Motor neuron (in vitro differentiated cells): ENCODE measurements around the gene B4GALT6. TPM values are rescaled to one million over a fixed set of nuclear protein-coding genes. Genes with fewer than 3 reads are reported as not detected.

ENCODE experiments used
- ATAC-seq, 8 experiments: fragments of 200-7000 bp; cut with Tn5 transposase; replicated peaks in 6 of 8; 2 replicates each; pipeline ENCODE4 v1.8.0; 2021; ENCODE audit warnings: mild to moderate bottlenecking in 8 of 8, moderate library complexity in 8 of 8
- H3K27ac ChIP-seq, 2 donors: fragments of 250-450 bp; sonication (Bioruptor Pico); 2 replicates each; pipeline ENCODE4 v1.9.0; 2021; ENCODE audit warnings: antibody characterized with exemption in 2 of 2, mild to moderate bottlenecking in 2 of 2, moderate library complexity in 1 of 2
- H3K4me1 ChIP-seq, 2 donors: fragments of 250-450 bp; sonication (Bioruptor Pico); replicated peaks in 1 of 2; 2 replicates each; pipeline ENCODE4 v1.6.1; 2021; ENCODE audit warnings: antibody characterized with exemption in 2 of 2, mild to moderate bottlenecking in 2 of 2, moderate library complexity in 1 of 2
- H3K4me3 ChIP-seq, 5 donors: fragments of 250-450 bp; sonication (Bioruptor Pico); 2 replicates each; pipeline ENCODE4 v1.9.0; 2021; ENCODE audit warnings: antibody characterized with exemption in 5 of 5, mild to moderate bottlenecking in 5 of 5, moderate library complexity in 4 of 5
- WGBS, 10 experiments: fragments of 450-650 bp; shearing (Covaris generic); methylation state at CpG; one replicate each; pipeline ENCODE4 v1.0.0; 2022; 5-methylcytosine and 5-hydroxymethylcytosine counted together
- in situ Hi-C, 9 experiments: fragments of 400-800 bp; cut with MboI; loops; one replicate each; pipeline ENCODE4 v1.15.0; 2021; ENCODE audit warnings: low sequenced_read_pairs in 9 of 9, low pct_unique_long_range_greater_than_20kb in 2 of 9; ENCODE audit not compliant: unreplicated experiment in 9 of 9
- total RNA-seq, 8 experiments: library from RNA; unstranded; fragments of 300-600 nt; gene quantifications; 2 replicates each; pipeline versions ENCODE4 v1.2.3 to v1.2.4, GENCODE V29; 2022

The B4GALT6 gene
- total RNA-seq, 8 experiments from 2014 or later = 1.9 to 23.4 (median 10.6) TPM

DNA sequence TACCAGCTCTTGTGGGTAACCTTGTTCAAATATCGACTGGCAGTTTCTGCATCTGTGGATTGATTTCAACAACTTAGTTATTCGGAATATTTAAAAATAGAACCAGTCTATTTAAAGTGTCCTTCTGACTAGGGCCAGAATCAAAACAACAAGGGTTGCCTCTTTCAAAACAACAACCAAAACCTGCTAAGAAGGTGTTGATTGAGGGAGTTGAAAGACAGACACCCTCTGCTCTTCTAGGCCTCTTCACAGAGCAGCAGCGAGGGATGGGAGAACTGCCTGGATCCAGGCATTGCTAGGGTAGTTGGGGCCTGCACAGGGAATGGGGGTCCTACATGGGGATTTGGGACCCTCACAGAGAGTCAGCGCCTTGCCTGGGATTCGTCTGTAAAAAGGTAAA is 72.9 kb downstream of the B4GALT6 start:
- in situ Hi-C loops = no loop called here

DNA sequence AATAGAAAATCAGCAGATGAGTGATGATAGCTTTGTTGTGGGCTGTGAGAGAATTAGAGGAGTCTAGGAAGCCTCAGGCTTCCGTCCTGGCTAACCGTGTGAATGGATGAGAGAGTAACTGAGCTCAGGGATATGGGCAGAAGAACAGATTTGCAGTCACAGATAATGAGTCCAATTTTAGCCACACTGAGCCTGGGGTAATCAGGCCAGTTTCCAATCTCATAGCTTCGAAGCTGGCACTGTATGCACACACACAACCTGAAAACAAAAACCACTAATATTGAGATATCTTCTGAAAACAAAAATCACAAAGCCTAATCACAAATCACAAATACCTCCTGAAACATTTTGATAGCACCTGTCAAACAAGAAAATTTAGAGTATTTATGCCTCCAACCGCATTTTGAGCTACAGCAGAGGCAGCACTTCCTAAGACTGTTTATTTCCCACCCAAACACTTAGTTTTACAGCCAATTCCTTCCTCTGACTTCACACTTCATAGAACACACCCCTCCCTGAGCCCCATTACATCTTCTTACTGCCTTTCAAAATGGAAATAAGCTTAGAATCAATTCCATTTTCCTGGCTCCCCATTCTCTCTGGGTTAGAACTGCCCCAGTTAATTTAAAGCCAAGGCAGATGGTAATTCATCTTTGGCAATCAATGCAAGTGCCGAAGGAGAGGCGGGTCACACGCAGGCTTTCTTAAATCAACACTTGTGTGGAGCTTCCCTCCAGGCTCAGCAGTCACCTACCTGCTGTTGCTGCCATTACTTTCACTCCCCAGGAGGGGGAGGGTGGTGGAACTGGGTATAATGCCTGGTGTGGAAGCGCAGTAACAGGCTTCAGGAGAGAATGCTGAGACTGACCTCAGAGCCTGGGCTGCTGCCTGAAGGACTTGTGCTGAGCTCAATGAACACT is 73.8 kb downstream of the B4GALT6 start:
- no peak overlapping the region for H3K4me3 ChIP-seq
- peak overlapping the region in 1 of 2 donors; percentile 8 for H3K27ac ChIP-seq
- peaks cover 23 to 36% of the 10 kb centered on the region in 2 donors for H3K4me1 ChIP-seq
- WGBS, 10 experiments = 0 to 60% (median 19%) methylated on average over 1 to 7 of the region's 8 CpGs; no CpG with 5 or more reads in 1 of the 10 experiments
- in situ Hi-C loops = no loop called here
- ATAC-seq = peak; percentile 20 to 97 (median 92)

More for the DNA sequence above, 72.9 kb downstream of the B4GALT6 start:
- H3K4me3 ChIP-seq = no peak overlapping the region
- H3K27ac ChIP-seq = no peak overlapping the region
- peaks cover 23 to 30% of the 10 kb centered on the region in 2 donors for H3K4me1 ChIP-seq
- ATAC-seq = peak in 1 of 8 experiments; percentile 4
- WGBS, 10 experiments = 39 to 100% (median 83%) methylated on average over 1 to 5 of the region's 5 CpGs; no CpG with 5 or more reads in 1 of the 10 experiments

DNA sequence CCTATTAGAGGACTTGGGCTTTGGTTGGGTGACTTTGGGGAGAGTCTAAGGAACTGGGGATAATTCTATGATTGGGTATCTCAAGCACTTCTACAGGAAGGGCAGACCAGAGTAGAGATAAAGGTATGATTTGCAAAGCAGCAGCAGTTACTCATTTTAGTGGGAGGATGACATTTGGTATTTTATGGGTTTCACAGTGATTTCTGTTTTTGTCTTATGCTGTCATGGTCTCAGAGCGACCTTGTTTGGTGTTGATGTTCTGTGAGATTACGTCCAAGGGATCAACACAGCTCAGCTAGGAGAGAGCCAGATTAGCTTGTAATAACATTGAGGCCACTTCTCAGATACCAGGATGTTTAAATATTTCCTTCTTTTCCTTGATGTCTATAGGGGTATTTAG is 74.5 kb downstream of the B4GALT6 start:
- no peak overlapping the region for H3K4me3 ChIP-seq
- no peak for ATAC-seq
- in situ Hi-C loops = no loop called here
- peak overlapping the region in 1 of 2 donors; percentile 3 for H3K27ac ChIP-seq
- H3K4me1 ChIP-seq = peaks cover 23 to 36% of the 10 kb centered on the region in 2 donors
- WGBS, 10 experiments = 20 to 100% (median 100%) methylated on average over 1 to 2 of the region's 2 CpGs; no CpG with 5 or more reads in 3 of the 10 experiments

DNA sequence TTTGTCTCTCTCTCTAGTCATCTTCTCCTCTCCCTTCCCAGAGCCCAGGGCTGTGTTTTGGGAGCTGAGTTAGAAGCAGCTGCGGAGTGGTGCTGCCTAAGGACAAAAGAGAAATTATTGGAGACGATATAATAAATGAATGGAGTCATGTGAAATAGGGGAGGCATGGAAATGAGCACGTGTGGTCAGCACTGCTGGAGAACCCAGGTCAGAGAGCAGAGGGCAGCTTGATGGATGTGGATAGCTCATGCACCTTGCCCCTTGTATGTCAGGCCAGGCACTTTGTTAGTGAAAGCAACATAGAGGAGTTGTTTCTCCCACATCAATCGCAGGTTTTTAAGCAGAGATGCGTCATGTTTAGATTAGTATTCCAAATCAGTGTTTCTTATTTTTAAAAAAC is 77.0 kb downstream of the B4GALT6 start:
- in situ Hi-C loops = no loop called here
- ATAC-seq = no peak
- 0 to 60% (median 39%) methylated on average over 1 to 5 of the region's 5 CpGs for WGBS, 10 experiments
- Histone ChIP-seq H3K4me1 (peaks cover 23 to 36% of the 10 kb centered on the region in 2 donors), H3K27ac (no peak overlapping the region), H3K4me3 (no peak overlapping the region)

DNA sequence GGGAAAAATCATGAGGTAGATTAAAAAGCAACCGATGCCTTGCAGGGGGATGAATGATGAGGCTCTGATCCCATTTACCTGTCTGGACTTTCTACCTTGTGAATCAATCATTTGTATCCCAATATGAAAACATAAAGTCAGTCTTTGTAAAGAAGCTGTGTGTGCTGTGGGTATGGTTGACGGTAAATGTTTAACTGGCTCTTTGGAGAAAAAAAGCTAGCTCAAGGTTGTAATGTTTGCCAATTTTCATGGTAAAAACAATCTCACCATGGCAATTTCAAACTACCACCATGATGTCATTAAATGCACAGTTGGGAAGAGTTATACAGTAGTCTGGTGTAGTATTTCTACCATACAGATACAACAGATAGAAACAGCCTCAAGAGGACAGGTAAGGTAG is 78.1 kb downstream of the B4GALT6 start:
- no peak for ATAC-seq
- H3K4me1 ChIP-seq = peaks cover 18 to 30% of the 10 kb centered on the region in 2 donors
- in situ Hi-C loops = no loop called here
- no peak overlapping the region for H3K27ac ChIP-seq
- 38 to 100% (median 83%) methylated on average over 1 to 2 of the region's 2 CpGs; no CpG with 5 or more reads in 1 of the 10 experiments for WGBS, 10 experiments
- H3K4me3 ChIP-seq = no peak overlapping the region

DNA sequence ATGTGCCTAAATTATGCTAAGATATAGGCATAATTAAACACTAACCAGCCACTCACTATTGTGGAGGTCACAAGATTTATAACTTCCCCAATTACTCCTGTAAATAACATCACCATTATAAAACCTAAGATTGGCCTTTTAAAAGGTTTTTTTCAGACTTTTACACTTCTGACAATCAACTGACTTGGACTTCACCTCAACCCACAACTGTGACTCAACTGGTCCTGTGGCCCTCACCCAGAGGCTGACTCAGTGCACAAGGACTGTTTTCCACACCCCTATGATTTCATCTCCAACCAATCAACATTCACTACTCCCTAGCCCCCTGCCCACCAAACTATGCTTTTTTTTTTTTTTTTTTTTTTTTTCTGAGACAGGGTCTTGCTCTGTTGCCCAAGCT is 81.1 kb downstream of the B4GALT6 start:
- in situ Hi-C loops = no loop called here
- Histone ChIP-seq H3K4me3 (no peak overlapping the region), H3K4me1 (peaks cover 8 to 16% of the 10 kb centered on the region in 2 donors), H3K27ac (no peak overlapping the region)
- ATAC-seq = no peak

DNA sequence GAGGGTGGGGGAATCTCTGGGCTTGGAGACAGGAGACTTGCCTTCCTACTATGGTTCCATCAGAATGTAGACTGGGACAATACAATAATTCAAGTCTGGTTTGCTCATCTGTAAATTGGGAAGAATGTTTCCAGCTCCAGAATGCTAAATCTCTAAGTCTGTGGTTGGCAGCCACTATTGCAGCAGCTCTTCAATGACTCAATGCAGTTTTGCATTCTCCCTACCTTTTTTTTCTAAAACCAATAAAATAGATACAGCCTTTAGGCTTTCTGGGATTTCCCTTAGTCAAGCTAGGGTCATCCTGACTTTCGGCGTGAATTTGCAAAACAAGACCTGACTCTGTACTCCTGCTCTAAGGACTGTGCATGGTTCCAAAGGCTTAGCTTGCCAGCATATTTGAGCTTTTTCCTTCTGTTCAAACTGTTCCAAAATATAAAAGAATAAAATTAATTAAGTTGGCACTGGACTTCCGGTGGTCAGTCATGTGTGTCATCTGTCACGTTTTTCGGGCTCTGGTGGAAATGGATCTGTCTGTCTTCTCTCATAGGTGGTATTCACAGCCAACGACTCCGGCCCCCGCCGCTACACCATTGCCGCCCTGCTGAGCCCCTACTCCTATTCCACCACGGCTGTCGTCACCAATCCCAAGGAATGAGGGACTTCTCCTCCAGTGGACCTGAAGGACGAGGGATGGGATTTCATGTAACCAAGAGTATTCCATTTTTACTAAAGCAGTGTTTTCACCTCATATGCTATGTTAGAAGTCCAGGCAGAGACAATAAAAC is 86.2 kb downstream of the B4GALT6 start:
- in situ Hi-C loops = no loop called here
- Histone ChIP-seq H3K4me1 (peaks cover 0 to 7% of the 10 kb centered on the region in 2 donors), H3K27ac (no peak overlapping the region), H3K4me3 (no peak overlapping the region)
- 0 to 92% (median 82%) methylated on average over 3 to 13 of the region's 13 CpGs; no CpG with 5 or more reads in 2 of the 10 experiments for WGBS, 10 experiments
- ATAC-seq = no peak

DNA sequence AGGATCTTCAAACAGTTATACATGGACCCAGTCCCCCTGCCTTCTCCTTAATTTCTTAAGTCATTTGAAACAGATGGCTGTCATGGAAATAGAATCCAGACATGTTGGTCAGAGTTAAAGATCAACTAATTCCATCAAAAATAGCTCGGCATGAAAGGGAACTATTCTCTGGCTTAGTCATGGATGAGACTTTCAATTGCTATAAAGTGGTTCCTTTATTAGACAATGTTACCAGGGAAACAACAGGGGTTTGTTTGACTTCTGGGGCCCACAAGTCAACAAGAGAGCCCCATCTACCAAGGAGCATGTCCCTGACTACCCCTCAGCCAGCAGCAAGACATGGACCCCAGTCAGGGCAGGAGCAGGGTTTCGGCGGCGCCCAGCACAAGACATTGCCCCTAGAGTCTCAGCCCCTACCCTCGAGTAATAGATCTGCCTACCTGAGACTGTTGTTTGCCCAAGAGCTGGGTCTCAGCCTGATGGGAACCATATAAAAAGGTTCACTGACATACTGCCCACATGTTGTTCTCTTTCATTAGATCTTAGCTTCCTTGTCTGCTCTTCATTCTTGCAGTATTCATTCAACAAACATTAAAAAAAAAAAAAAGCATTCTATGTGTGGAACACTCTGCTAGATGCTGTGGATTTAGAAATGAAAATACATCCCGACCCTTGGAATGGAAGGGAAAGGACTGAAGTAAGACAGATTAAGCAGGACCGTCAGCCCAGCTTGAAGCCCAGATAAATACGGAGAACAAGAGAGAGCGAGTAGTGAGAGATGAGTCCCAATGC is 88.1 kb downstream of the B4GALT6 start:
- in situ Hi-C loops = no loop called here
- 0 to 100% (median 75%) methylated on average over 1 to 9 of the region's 9 CpGs; no CpG with 5 or more reads in 1 of the 10 experiments for WGBS, 10 experiments
- Histone ChIP-seq H3K4me3 (no peak overlapping the region), H3K27ac (peak overlapping the region in 1 of 2 donors; percentile 50), H3K4me1 (peaks cover 11 to 14% of the 10 kb centered on the region in 2 donors)
- peak in 3 of 8 experiments; percentile 19 to 91 (median 43) for ATAC-seq

DNA sequence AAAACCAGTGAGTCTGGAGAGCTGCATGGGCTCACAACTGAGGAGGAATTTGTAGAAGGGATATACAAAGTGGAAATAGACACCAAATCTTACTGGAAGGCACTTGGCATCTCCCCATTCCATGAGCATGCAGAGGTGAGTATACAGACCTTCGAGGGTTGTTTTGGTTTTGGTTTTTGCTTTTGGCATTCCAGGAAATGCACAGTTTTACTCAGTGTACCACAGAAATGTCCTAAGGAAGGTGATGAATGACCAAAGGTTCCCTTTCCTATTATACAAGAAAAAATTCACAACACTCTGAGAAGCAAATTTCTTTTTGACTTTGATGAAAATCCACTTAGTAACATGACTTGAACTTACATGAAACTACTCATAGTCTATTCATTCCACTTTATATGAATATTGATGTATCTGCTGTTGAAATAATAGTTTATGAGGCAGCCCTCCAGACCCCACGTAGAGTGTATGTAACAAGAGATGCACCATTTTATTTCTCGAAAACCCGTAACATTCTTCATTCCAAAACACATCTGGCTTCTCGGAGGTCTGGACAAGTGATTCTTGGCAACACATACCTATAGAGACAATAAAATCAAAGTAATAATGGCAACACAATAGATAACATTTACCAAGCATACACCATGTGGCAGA is 89.1 kb downstream of the B4GALT6 start:
- in situ Hi-C loops = no loop called here
- peaks cover 13 to 15% of the 10 kb centered on the region in 2 donors for H3K4me1 ChIP-seq
- 15 to 100% (median 83%) methylated on average over 1 to 5 of the region's 5 CpGs; no CpG with 5 or more reads in 1 of the 10 experiments for WGBS, 10 experiments
- ATAC-seq = no peak
- H3K4me3 ChIP-seq = no peak overlapping the region
- H3K27ac ChIP-seq = no peak overlapping the region

DNA sequence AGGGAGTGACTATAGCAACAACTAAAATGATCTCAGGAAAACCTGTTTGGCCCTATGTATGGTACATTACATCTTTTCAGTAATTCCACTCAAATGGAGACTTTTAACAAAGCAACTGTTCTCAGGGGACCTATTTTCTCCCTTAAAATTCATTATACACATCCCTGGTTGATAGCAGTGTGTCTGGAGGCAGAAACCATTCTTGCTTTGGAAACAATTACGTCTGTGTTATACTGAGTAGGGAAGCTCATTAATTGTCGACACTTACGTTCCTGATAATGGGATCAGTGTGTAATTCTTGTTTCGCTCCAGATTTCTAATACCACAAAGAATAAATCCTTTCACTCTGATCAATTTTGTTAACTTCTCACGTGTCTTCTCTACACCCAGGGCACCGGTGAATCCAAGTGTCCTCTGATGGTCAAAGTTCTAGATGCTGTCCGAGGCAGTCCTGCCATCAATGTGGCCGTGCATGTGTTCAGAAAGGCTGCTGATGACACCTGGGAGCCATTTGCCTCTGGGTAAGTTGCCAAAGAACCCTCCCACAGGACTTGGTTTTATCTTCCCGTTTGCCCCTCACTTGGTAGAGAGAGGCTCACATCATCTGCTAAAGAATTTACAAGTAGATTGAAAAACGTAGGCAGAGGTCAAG is 91.7 kb downstream of the B4GALT6 start:
- peaks cover 13 to 15% of the 10 kb centered on the region in 2 donors for H3K4me1 ChIP-seq
- 0 to 84% (median 53%) methylated on average over 1 to 9 of the region's 10 CpGs; no CpG with 5 or more reads in 1 of the 10 experiments for WGBS, 10 experiments
- H3K27ac ChIP-seq = no peak overlapping the region
- peak in 2 of 8 experiments; percentile 30 to 53 for ATAC-seq
- no peak overlapping the region for H3K4me3 ChIP-seq
- in situ Hi-C loops = no loop called here

DNA sequence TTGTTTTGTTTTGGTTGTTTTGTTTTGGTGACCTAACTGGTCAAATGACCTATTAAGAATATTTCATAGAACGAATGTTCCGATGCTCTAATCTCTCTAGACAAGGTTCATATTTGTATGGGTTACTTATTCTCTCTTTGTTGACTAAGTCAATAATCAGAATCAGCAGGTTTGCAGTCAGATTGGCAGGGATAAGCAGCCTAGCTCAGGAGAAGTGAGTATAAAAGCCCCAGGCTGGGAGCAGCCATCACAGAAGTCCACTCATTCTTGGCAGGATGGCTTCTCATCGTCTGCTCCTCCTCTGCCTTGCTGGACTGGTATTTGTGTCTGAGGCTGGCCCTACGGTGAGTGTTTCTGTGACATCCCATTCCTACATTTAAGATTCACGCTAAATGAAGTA is 92.8 kb downstream of the B4GALT6 start, which contains the start of gene TTR:
TTR (plus strand) TSS at position 250 of the 400 bp plus-strand sequence; CDS start at position 276, 26 bp downstream.
- Histone ChIP-seq H3K4me3 (no peak within 1 kb of the TSS), H3K4me1 (peaks cover 13 to 22% of the 10 kb centered on the region in 2 donors), H3K27ac (no peak within 1 kb of the TSS)
- ATAC-seq = no peak
- 0 to 95% (median 71%) methylated on average over 1 to 5 of the region's 5 CpGs; no CpG with 5 or more reads in 1 of the 10 experiments for WGBS, 10 experiments
- in situ Hi-C loops = no loop called here
